Parathyroid adenoma (tissue), 2 donors: ENCODE data around the gene ANKRD10.

ENCODE experiments used
- H2AFZ ChIP-seq: fragments of 300-600 bp; sonication (generic); one replicate; pipeline ENCODE4 v1.7.0; 2017; ENCODE audit warnings: antibody characterized with exemption, mild to moderate bottlenecking
- H3K27ac ChIP-seq: fragments of 300-600 bp; sonication (generic); one replicate; pipeline ENCODE4 v1.7.0; 2017
- H3K27me3 ChIP-seq: fragments of 300-600 bp; sonication (generic); one replicate; pipeline ENCODE4 v1.7.0; 2017; ENCODE audit warnings: low read length; ENCODE audit not compliant: control insufficient read depth, insufficient read depth
- H3K36me3 ChIP-seq: fragments of 300-600 bp; sonication (generic); one replicate; pipeline ENCODE4 v1.7.0; 2017; ENCODE audit warnings: low read length; ENCODE audit not compliant: control insufficient read depth, insufficient read depth
- H3K4me1 ChIP-seq: fragments of 300-600 bp; sonication (generic); one replicate; pipeline ENCODE4 v1.7.0; 2017; ENCODE audit warnings: control low read depth
- H3K4me2 ChIP-seq: fragments of 300-600 bp; sonication (generic); one replicate; pipeline ENCODE4 v1.7.0; 2017; ENCODE audit warnings: low read length
- H3K4me3 ChIP-seq: fragments of 300-600 bp; sonication (generic); one replicate; pipeline ENCODE4 v1.7.0; 2017; ENCODE audit warnings: low read depth, low read length
- H3K79me2 ChIP-seq: fragments of 300-600 bp; sonication (generic); one replicate; pipeline ENCODE4 v1.7.0; 2017; ENCODE audit warnings: control low read depth
- H3K9ac ChIP-seq: fragments of 300-600 bp; sonication (generic); one replicate; pipeline ENCODE4 v1.7.0; 2017; ENCODE audit warnings: mild to moderate bottlenecking
- H3K9me3 ChIP-seq: fragments of 300-600 bp; sonication (generic); one replicate; pipeline ENCODE4 v1.7.0; 2017; ENCODE audit warnings: low read length; ENCODE audit not compliant: control insufficient read depth
- TF ChIP-seq, protein P1 (sequence below): fragments of 300-600 bp; sonication (generic); IDR thresholded peaks from one replicate; pipeline ENCODE4 v1.7.0; 2017; ENCODE audit warnings: antibody characterized with exemption, mild to moderate bottlenecking
- donor health status: primary hyperparathyroidism.

The ANKRD10 gene

DNA sequence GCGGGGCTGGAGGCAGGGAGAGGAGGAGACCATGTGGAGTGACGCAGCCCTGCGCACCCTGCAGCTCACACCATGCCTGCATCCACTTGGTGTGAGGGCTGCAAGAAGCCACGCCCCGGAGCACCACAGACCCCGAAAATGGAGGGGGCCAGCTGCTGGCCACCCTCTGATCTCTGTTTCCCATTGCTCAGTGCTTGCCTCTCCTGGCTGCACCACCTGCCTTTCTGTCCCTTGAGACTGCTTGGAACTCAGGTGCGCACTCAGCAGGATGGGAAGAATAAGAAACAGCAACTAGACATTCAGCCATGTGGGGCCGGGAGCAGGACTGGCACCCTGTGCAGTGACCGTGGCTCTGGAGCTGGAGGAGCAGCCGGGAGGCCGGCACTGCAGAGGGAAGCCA lies 64.0 kb downstream of the ANKRD10 start:
- H3K27ac ChIP-seq, result no peak overlapping the region
- no peak overlapping the region for H2AFZ ChIP-seq
- no peak overlapping the region for H3K4me2 ChIP-seq
- H3K9me3 ChIP-seq, result no peaks in the 10 kb centered on the region
- no peak overlapping the region for H3K9ac ChIP-seq
- no peaks in the 10 kb centered on the region for H3K27me3 ChIP-seq
- TF ChIP-seq, protein P1, sequence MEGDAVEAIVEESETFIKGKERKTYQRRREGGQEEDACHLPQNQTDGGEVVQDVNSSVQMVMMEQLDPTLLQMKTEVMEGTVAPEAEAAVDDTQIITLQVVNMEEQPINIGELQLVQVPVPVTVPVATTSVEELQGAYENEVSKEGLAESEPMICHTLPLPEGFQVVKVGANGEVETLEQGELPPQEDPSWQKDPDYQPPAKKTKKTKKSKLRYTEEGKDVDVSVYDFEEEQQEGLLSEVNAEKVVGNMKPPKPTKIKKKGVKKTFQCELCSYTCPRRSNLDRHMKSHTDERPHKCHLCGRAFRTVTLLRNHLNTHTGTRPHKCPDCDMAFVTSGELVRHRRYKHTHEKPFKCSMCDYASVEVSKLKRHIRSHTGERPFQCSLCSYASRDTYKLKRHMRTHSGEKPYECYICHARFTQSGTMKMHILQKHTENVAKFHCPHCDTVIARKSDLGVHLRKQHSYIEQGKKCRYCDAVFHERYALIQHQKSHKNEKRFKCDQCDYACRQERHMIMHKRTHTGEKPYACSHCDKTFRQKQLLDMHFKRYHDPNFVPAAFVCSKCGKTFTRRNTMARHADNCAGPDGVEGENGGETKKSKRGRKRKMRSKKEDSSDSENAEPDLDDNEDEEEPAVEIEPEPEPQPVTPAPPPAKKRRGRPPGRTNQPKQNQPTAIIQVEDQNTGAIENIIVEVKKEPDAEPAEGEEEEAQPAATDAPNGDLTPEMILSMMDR, result no peak
- H3K36me3 ChIP-seq, result no peaks in the 10 kb centered on the region
- H3K79me2 ChIP-seq, result no peaks in the 10 kb centered on the region
- H3K4me1 ChIP-seq, result no peaks in the 10 kb centered on the region
- H3K4me3 ChIP-seq, result no peak overlapping the region

DNA sequence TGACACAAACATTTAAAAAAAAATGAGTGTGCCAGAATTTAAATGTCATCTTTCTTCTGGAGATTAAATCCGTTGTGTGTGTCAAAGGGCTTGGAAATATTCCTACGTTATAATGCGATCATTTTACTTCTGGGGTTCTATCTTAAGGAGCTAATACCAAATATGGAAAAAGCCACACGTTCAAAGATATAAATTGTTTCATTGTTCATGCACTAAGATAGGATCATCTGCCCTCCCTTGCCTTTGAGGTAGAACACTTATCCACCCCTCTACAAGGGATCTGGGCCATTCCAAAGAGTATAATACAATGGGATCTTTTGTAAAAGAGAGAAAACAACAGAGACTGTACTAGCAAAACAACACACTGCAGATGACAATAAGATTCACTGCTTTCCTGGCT lies 64.9 kb downstream of the ANKRD10 start:
- H2AFZ ChIP-seq, result no peak overlapping the region
- H3K9ac ChIP-seq, result no peak overlapping the region
- no peak overlapping the region for H3K4me3 ChIP-seq
- no peaks in the 10 kb centered on the region for H3K4me1 ChIP-seq
- no peak overlapping the region for H3K27ac ChIP-seq
- no peaks in the 10 kb centered on the region for H3K79me2 ChIP-seq
- H3K27me3 ChIP-seq, result no peaks in the 10 kb centered on the region
- H3K9me3 ChIP-seq, result no peaks in the 10 kb centered on the region
- H3K36me3 ChIP-seq, result no peaks in the 10 kb centered on the region
- no peak overlapping the region for H3K4me2 ChIP-seq
- TF ChIP-seq, protein P1, result no peak

DNA sequence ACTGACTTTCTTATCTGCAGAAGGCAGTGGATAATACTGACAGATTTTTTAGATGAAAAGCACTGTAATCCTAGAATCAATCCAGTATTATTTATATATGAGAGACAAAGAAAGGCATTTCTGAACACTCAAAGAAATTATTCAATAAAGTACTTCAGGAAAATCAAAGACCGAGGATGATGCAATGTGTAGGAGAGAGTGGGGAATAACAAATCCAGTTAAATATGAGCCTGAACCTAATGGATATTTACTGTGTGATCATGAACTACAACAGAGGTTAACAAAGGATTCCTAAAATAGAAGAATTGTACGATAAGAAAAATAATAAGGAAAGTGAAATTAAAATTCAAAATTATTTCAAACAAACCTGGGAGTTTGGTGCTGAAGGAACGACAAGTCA lies 69.3 kb downstream of the ANKRD10 start:
- Histone ChIP-seq H3K9ac (no peak overlapping the region), H3K79me2 (no peaks in the 10 kb centered on the region), H3K27ac (no peak overlapping the region), H3K27me3 (no peaks in the 10 kb centered on the region), H3K4me2 (no peak overlapping the region), H3K36me3 (no peaks in the 10 kb centered on the region), H3K4me1 (no peaks in the 10 kb centered on the region), H3K4me3 (no peak overlapping the region), H3K9me3 (no peaks in the 10 kb centered on the region), H2AFZ (no peak overlapping the region)
- TF ChIP-seq, protein P1, result no peak

DNA sequence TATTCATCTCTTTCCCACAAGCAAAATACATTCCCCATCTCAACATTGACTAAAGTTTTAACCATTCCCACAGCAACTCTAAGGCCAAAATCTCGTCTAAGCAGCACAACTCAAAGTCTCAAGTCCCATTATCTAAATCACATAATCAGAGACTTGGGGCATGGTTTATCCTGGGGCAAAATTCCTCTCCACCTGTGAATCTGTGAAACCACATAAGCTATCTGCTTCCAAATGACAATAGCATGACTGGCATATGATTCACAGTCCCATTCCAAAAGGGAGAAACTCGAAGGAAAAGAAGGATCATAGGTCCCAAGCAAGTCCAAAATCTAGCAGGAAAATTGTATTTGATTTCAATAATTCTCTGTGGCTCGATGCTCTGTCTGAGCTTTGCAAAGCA lies 73.0 kb downstream of the ANKRD10 start:
- Histone ChIP-seq H3K4me3 (no peak overlapping the region), H3K9me3 (no peaks in the 10 kb centered on the region), H3K4me1 (no peaks in the 10 kb centered on the region), H3K27me3 (no peaks in the 10 kb centered on the region), H3K27ac (no peak overlapping the region), H2AFZ (no peak overlapping the region), H3K79me2 (no peaks in the 10 kb centered on the region), H3K4me2 (no peak overlapping the region), H3K36me3 (no peaks in the 10 kb centered on the region), H3K9ac (no peak overlapping the region)
- TF ChIP-seq, protein P1, result no peak

DNA sequence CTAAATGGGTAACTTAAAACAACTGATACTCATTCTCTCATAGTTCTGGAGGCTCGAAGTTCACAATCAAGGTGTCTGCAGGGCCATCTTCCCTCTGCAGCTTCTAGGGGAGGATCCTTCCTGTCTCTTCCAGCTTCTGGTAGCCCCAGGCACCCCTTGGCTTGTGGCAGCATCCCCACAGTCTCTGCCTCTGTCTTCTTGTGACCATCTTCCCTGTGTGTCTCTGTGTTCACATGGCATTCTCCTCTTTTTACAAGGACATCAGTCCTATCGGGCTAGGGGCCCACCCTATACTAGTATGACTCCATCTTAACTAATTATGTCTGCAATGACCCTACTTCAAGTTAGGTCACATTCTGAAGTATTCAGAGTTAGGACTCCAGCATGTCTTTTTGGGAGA lies 73.5 kb downstream of the ANKRD10 start:
- no peak overlapping the region for H2AFZ ChIP-seq
- H3K36me3 ChIP-seq, result no peaks in the 10 kb centered on the region
- H3K27me3 ChIP-seq, result no peaks in the 10 kb centered on the region
- no peaks in the 10 kb centered on the region for H3K79me2 ChIP-seq
- TF ChIP-seq, protein P1, result no peak
- no peak overlapping the region for H3K9ac ChIP-seq
- H3K4me2 ChIP-seq, result no peak overlapping the region
- no peaks in the 10 kb centered on the region for H3K4me1 ChIP-seq
- H3K4me3 ChIP-seq, result no peak overlapping the region
- no peak overlapping the region for H3K27ac ChIP-seq
- H3K9me3 ChIP-seq, result no peaks in the 10 kb centered on the region
